Smooth muscle cell (in vitro differentiated cells): ENCODE results near the gene VDR. TPM values are rescaled to one million over a fixed set of nuclear protein-coding genes. Genes with fewer than 3 reads are reported as not detected.
"Not testable (repeated sequence)": the region's sequence is repeated elsewhere in the genome, so short reads cannot be mapped to it uniquely, and the experiment has no call there.

Experiments
- DNase-seq: peaks from one replicate; lab custom pipeline; 2025; ENCODE audit not compliant: unreplicated experiment; lab: John Stamatoyannopoulos, UW
- H2AFZ ChIP-seq: fragments of 200-600 bp; sonication (generic); 2 replicates; pipeline ENCODE4 v1.6.0; 2016; ENCODE audit warnings: antibody characterized with exemption, low read depth, mild to moderate bottlenecking
- H3F3A ChIP-seq: fragments of 200-600 bp; sonication (generic); 2 replicates; pipeline ENCODE4 v1.6.0; 2017; ENCODE audit warnings: antibody characterized with exemption, low read depth
- H3K27ac ChIP-seq: fragments of 200-600 bp; sonication (generic); 2 replicates; pipeline ENCODE4 v1.5.1; 2016; ENCODE audit warnings: low read depth, mild to moderate bottlenecking
- H3K27me3 ChIP-seq: fragments of 200-600 bp; sonication (generic); 2 replicates; pipeline ENCODE4 v1.6.1; 2016; ENCODE audit warnings: low read depth, mild to moderate bottlenecking
- H3K36me3 ChIP-seq: fragments of 200-600 bp; sonication (generic); 2 replicates; pipeline ENCODE4 v1.5.1; 2016; ENCODE audit warnings: low read depth
- H3K4me1 ChIP-seq: fragments of 200-600 bp; sonication (generic); 2 replicates; pipeline ENCODE4 v1.5.1; 2016; ENCODE audit warnings: low read depth
- H3K4me2 ChIP-seq: fragments of 200-600 bp; sonication (generic); 2 replicates; pipeline ENCODE4 v1.6.0; 2016; ENCODE audit warnings: mild to moderate bottlenecking
- H3K4me3 ChIP-seq: fragments of 200-600 bp; sonication (generic); 2 replicates; pipeline ENCODE4 v1.5.1; 2016; ENCODE audit warnings: mild to moderate bottlenecking
- H3K79me2 ChIP-seq: fragments of 200-600 bp; sonication (generic); 2 replicates; pipeline ENCODE4 v1.6.0; 2016; ENCODE audit warnings: low read depth, mild to moderate bottlenecking
- H3K9ac ChIP-seq: fragments of 200-600 bp; sonication (generic); 2 replicates; pipeline ENCODE4 v1.6.0; 2016; ENCODE audit warnings: low read depth
- H3K9me3 ChIP-seq: fragments of 200-600 bp; sonication (generic); replicated peaks from 2 replicates; pipeline ENCODE4 v1.5.1; 2016; ENCODE audit warnings: low read depth
- H4K20me1 ChIP-seq: fragments of 200-600 bp; sonication (generic); 2 replicates; pipeline ENCODE4 v1.6.0; 2016; ENCODE audit warnings: low read depth
- WGBS: methylation state at CpG from one replicate; pipeline ENCODE4 v1.1.7; 2016; ENCODE audit warnings: low lambda C conversion rate; 5-methylcytosine and 5-hydroxymethylcytosine counted together
- polyA plus RNA-seq: library from polyadenylated mRNA; unstranded; fragments of >200 nt; fragmentation: Nextera tagmentation; extraction: Ambion mirVana; gene quantifications from 2 replicates; pipeline ENCODE4 v1.2.1, GENCODE V29; 2016
- total RNA-seq: library from RNA; depleted of rRNA; stranded (reverse); fragments of >200 nt; gene quantifications from 2 replicates; pipeline ENCODE4 v1.2.3, GENCODE V29; 2014
- TF ChIP-seq, protein P1 (sequence below): fragments of 200-600 bp; sonication (generic); IDR thresholded peaks from 2 replicates; pipeline ENCODE4 v1.5.1; 2017; ENCODE audit warnings: borderline replicate concordance, mild to moderate bottlenecking, antibody characterized with exemption; ENCODE audit not compliant: insufficient read depth, poor library complexity, severe bottlenecking

The VDR gene
- total and polyA plus RNA-seq, 2 experiments from 2014 or later = 8.0 to 16.5 TPM

- H3K27ac ChIP-seq = peak overlapping the region; percentile 95
- H3K27me3 ChIP-seq = no peaks in the 10 kb centered on the region
- H3F3A ChIP-seq = peaks cover 34% of the 10 kb centered on the region
- H3K36me3 ChIP-seq = no peaks in the 10 kb centered on the region
- H3K4me3 ChIP-seq = no peak overlapping the region
- H3K79me2 ChIP-seq = peaks cover 81% of the 10 kb centered on the region
- H3K4me2 ChIP-seq = peak overlapping the region; percentile 85
- DNase-seq = no peak
- WGBS = 41% methylated on average over 14 of the region's 14 CpGs
- TF ChIP-seq, protein P1, sequence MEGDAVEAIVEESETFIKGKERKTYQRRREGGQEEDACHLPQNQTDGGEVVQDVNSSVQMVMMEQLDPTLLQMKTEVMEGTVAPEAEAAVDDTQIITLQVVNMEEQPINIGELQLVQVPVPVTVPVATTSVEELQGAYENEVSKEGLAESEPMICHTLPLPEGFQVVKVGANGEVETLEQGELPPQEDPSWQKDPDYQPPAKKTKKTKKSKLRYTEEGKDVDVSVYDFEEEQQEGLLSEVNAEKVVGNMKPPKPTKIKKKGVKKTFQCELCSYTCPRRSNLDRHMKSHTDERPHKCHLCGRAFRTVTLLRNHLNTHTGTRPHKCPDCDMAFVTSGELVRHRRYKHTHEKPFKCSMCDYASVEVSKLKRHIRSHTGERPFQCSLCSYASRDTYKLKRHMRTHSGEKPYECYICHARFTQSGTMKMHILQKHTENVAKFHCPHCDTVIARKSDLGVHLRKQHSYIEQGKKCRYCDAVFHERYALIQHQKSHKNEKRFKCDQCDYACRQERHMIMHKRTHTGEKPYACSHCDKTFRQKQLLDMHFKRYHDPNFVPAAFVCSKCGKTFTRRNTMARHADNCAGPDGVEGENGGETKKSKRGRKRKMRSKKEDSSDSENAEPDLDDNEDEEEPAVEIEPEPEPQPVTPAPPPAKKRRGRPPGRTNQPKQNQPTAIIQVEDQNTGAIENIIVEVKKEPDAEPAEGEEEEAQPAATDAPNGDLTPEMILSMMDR = no peak
- H3K4me1 ChIP-seq = peaks cover 60% of the 10 kb centered on the region
- peak overlapping the region; percentile 65 for H3K9ac ChIP-seq
- no peak overlapping the region for H2AFZ ChIP-seq
- H4K20me1 ChIP-seq = peaks cover 67% of the 10 kb centered on the region
- no peaks in the 10 kb centered on the region for H3K9me3 ChIP-seq
Observed at GRCh38 chr12:47811581-47812484, 93.0 kb downstream of the VDR start.

- Histone ChIP-seq H3K4me2 (no peak overlapping the region), H3K9me3 (no peaks in the 10 kb centered on the region), H3K27ac (peak overlapping the region; percentile 95), H3K4me3 (no peak overlapping the region), H3K36me3 (no peaks in the 10 kb centered on the region), H4K20me1 (peaks cover 69% of the 10 kb centered on the region), H3K4me1 (peaks cover 58% of the 10 kb centered on the region), H2AFZ (no peak overlapping the region), H3K9ac (no peak overlapping the region), H3F3A (peaks cover 30% of the 10 kb centered on the region), H3K27me3 (no peaks in the 10 kb centered on the region), H3K79me2 (peaks cover 81% of the 10 kb centered on the region)
- 59% methylated on average over 2 of the region's 2 CpGs for WGBS
- TF ChIP-seq, protein P1 = no peak
- no peak for DNase-seq
Observed at GRCh38 chr12:47811072-47811396, 93.8 kb downstream of the VDR start.

- H4K20me1 ChIP-seq = peaks cover 73% of the 10 kb centered on the region
- H3K4me1 ChIP-seq = peaks cover 58% of the 10 kb centered on the region
- not testable (repeated sequence) for H3K4me3 ChIP-seq, DNase-seq, H3K27me3 ChIP-seq, H3K9me3 ChIP-seq, H2AFZ ChIP-seq, H3K36me3 ChIP-seq, H3K9ac ChIP-seq
- 80% methylated on average over 9 of the region's 9 CpGs for WGBS
- peaks cover 81% of the 10 kb centered on the region for H3K79me2 ChIP-seq
- peaks cover 29% of the 10 kb centered on the region for H3F3A ChIP-seq
- peak overlapping the region; percentile 33 for H3K4me2 ChIP-seq
- peak overlapping the region; percentile 95 for H3K27ac ChIP-seq
Observed at GRCh38 chr12:47809518-47809917, 95.3 kb downstream of the VDR start.

GRCh38 chr12:47808574-47809365, 96.0 kb downstream of the VDR start:
- no peak overlapping the region for H2AFZ ChIP-seq
- DNase-seq = no peak
- peaks cover 80% of the 10 kb centered on the region for H4K20me1 ChIP-seq
- no peak overlapping the region for H3K4me3 ChIP-seq
- H3K36me3 ChIP-seq = no peaks in the 10 kb centered on the region
- H3K4me1 ChIP-seq = peaks cover 53% of the 10 kb centered on the region
- no peaks in the 10 kb centered on the region for H3K9me3 ChIP-seq
- peak overlapping the region; percentile 77 for H3K4me2 ChIP-seq
- H3K79me2 ChIP-seq = peaks cover 82% of the 10 kb centered on the region
- TF ChIP-seq, protein P1 = no peak
- WGBS = 82% methylated on average over 9 of the region's 9 CpGs
- H3F3A ChIP-seq = peaks cover 26% of the 10 kb centered on the region
- H3K27ac ChIP-seq = peak overlapping the region; percentile 95
- H3K27me3 ChIP-seq = no peaks in the 10 kb centered on the region
- peak overlapping the region; percentile 32 for H3K9ac ChIP-seq
